Stimulated activated CD8-positive, alpha-beta memory T cell treated with anti-CD3 and anti-CD28 coated beads, Interleukin-4, amount 100 ng/mL, for 24 hours (primary cell): ENCODE results near the gene RGS9.
"Not testable (repeated sequence)": the region's sequence is repeated elsewhere in the genome, so short reads cannot be mapped to it uniquely, and the experiment has no call there.

Experiments
- DNase-seq: peaks from one replicate; pipeline ENCODE4 v3.0.0-alpha.2; 2020; ENCODE audit warnings: low read depth

RGS9 gene

DNA sequence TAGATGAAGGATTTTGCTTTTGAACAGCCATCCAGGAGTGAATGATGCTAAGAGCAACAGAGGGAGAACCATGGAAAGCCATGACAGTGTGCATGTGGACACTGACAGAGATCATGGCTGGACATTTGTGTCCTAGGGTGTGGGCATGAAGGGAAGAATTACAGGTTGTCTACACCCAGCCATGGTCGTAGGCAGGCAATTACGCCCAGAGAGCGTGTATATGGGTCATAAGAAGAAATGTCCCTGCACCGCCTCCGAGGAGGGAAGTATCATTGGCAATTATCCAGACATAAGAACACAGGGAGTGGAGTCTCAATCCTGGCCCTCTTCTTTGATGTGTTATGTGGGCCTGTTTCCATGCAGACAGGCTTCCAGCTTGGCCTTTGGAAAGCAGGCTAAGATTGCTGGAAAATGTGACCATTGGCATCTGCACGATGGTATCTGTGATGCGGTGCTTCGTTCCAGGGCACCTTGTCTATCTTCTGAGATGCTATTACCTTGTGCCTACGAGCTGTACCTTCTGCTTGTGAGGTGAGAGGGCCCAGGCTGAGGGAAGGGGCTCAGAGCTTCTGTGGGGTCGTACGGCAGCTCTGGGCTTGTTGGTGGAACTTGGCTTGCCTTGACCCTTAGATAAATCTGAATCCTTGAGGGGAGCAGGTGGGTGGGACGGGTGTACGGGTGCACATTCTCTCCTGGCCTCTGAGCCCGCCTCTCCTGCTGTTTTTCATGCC, 19.8 kb downstream of the RGS9 start:
- no peak for DNase-seq

- no peak for DNase-seq
Observed at GRCh38 chr17:65158041-65158440, 20.9 kb downstream of the RGS9 start.

DNA sequence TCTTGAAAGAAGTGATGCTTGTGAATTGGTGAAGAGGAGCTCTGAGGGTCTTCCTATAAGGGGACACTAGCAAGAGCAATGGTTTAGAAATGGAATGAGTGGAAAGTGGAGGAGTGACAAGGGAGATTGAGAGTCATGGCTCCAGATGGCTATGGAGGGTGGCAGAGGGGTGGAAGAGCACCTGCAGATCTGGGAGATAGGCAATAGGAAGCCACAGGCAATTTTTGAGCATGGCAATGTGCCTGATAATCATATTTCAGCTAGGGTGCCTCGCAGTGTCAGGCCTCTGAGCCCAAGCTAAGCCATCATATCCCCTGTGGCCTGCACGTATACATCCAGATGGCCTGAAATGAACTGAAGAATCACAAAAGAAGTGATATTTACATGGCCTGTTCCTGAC, 21.5 kb downstream of the RGS9 start:
- DNase-seq = no peak

DNA sequence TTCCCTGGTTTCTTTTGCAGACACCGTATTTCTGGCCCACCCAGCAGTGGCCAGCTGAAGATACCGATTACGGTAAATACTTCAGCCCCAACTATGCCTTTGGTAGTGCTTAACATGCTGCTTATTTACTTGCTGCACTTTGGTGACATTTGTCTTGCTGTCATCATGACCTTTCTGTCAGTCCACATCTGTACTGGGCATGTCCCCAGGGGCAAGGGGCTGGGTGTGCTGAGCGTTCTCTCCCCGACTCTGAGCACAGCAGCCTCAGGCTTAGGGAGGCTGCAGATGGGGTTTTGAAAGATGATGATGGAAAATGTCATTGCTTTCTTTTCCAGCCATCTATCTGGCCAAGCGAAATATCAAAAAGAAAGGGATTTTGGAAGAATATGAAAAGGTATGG, 23.3 kb downstream of the RGS9 start:
- no peak for DNase-seq

DNA sequence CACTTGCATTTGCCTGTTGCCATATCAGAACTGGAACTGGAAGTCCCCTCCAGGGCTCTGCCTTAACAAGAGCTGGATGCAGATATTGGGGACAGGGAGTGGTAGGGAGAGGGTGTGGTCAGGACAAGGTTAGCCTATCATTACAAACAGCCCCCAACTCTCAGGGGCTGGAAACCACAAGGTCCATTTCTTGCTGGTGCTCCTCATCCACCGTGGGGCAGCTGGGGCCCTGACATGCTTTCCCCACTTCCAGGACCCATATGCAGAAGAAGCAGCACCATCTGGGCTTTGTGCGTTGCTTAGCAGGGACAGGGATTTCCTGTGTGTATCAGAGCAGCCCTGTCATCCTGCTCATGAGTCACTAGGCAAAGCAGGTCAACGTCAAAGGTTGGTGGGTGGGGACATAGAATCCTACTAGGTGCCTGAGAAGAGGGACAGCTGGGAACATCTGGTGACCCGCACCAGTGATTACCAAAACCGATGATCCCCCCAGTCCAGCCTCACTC, 26.9 kb downstream of the RGS9 start:
- DNase-seq = peak; percentile 22

DNA sequence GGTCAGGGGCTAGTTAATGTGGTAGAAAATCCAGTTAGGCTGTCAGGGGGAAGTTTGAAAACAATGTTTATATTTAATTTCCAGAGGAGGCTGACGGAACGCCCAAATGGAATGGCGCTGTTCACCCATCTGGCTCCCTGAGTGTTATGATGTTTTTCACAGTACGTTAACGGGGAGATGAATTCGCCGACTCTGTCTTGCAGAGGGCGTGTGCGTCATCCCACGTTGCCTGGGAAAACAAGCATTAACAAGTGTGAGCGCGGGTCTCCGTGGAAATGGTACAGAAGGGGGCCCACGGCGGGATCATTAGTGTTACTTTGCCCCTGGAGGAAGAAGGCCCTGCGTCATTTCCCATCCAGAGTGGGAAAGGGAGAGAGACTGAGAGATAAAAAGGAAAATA, 29.6 kb downstream of the RGS9 start:
- DNase-seq = no peak

- no peak for DNase-seq
Observed at GRCh38 chr17:65167566-65167965, 30.4 kb downstream of the RGS9 start.

GRCh38 chr17:65169691-65170090, 32.5 kb downstream of the RGS9 start:
- no peak for DNase-seq

GRCh38 chr17:65170839-65171238, 33.7 kb downstream of the RGS9 start:
- DNase-seq = no peak

DNA sequence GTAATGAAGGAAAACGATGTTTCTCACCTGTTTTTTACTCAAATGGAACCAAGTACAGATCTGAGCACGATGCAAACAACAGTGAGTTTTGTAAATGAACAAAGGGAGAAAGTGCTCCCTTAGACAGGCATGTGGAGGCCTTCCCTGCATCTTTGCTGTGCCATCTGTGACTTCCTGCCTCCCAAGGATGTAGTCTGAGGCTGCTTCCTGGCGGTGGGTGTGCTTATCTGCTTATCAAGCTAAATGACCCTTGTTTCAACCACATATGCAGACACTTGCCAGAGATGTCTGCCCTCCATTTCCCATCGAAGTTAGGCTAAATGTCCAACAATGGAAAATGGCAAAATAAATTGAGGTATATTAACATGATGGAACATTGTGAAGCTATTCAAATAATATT, 34.6 kb downstream of the RGS9 start:
- DNase-seq = no peak

DNA sequence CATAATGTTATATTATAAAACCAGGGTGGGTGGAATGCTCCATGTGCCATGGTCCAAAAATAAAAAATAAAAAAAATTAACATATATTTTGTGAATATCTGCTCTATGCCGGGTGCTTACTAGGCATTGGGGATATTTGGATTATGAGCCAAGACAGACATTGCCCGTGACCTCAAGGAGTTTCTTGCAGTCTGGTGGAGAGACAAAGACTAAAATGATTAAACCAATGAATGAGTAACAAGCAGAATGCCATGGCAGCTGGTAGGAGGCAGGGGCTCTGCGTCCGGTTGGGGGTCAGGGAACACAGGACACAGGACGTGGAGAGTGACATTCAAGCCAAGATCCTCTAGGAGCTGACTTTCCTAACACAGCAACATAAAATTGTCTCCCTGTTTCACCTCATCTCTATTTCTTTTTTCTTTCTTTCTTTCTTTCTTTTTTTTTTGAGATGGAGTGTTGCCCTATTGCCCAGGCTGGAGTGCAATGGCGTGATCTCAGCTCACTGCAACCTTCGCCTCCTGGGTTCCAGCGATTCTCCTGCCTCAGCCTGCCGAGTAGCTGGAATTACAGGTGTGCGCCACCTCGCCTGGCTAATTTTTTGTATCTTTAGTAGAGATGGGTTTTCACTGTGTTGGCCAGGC, 35.4 kb downstream of the RGS9 start:
- no peak for DNase-seq

DNA sequence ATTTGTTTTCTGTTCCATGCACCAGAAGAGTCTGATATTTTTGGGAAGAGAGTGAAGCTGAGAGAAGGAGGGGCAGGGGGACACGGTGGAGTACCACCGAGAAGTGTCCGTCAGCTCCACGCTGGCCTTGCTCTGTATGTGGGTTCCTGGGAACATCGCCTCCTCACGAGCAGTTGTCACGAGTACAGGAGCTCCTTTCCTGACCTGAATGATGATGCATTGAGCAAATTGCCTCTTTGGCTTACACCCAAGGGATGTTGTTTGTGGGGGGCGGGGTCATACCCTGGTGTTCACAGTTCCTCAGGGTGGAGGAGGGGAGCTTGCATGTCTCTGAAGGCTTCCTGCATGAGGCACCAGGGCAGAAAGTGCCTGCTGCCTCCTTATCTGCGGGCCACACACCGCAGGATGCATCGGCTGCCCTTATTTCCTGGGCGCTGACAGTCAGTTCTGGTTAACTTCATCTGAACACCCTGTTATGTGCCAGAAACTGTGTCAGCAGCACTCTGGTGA, 36.2 kb downstream of the RGS9 start:
- DNase-seq = peak; percentile 35

- no peak for DNase-seq
Observed at GRCh38 chr17:65173976-65174683, 37.0 kb downstream of the RGS9 start.

GRCh38 chr17:65174974-65175373, 37.8 kb downstream of the RGS9 start:
- no peak for DNase-seq

DNA sequence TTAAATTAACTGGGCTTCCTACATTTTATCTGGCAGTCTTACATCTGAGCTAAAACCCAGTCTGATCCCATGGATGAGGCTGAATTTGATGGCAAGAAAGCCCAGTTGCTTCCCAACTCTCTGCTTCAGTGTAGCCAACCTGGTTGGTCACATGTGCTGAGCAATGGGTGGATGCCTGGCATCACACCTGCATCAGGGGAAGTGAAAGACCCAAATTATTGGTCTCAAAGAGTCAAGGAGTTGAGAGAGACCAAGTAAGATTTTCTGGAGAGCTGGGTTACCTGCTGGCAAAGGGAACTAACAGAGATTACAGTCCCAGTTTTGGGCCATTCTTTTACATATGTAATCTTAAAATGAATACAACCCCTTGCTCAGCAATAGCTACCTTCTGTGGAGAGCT, 38.8 kb downstream of the RGS9 start:
- DNase-seq = no peak

- DNase-seq = no peak
Observed at GRCh38 chr17:65176646-65177409, 39.7 kb downstream of the RGS9 start.

GRCh38 chr17:65177901-65178300, 40.7 kb downstream of the RGS9 start:
- no peak for DNase-seq

GRCh38 chr17:65180276-65180675, 43.1 kb downstream of the RGS9 start:
- not testable (repeated sequence) for DNase-seq

- not testable (repeated sequence) for DNase-seq
Observed at GRCh38 chr17:65180752-65181236, 43.6 kb downstream of the RGS9 start.

GRCh38 chr17:65181237-65182061, 44.3 kb downstream of the RGS9 start:
- DNase-seq = no peak

DNA sequence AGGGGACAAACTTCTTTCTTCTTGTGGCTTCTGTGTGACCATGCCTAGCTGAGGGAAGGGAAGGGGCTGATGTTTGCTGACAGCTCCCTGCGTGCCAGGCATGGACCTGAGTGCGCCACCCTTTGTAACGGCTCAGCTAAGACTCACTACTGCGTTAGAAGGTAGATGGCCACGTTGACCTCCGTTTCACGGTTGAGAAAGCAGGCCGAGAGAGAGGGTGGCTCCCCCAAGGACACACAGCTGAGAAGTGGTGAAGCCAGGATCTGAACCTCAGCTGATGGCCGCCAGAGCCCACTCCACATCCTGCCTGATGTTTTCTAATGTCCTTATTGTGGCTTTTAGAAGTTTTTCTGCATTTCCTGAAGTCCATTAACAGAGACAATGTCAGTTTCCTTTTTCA, 45.1 kb downstream of the RGS9 start:
- DNase-seq = no peak
